Brain microvascular endothelial cell (primary cell): ENCODE results near the gene LIMD2.
A peak's percentile ranks its signal among the peaks of the same experiment; 100 is the strongest.

Experiments used
- DNase-seq: peaks from one replicate; pipeline ENCODE4 v3.0.0-alpha.2; 2020
- H3K27ac ChIP-seq: fragments of 250-450 bp; sonication (Bioruptor Pico); 2 replicates; pipeline ENCODE4 v1.5.1; 2020; ENCODE audit warnings: mild to moderate bottlenecking, moderate library complexity
- H3K27me3 ChIP-seq: fragments of 250-450 bp; sonication (Bioruptor Pico); replicated peaks from 2 replicates; pipeline ENCODE4 v1.5.1; 2020; ENCODE audit warnings: mild to moderate bottlenecking
- H3K36me3 ChIP-seq: fragments of 250-450 bp; sonication (Bioruptor Pico); replicated peaks from 2 replicates; pipeline ENCODE4 v1.5.1; 2020; ENCODE audit warnings: mild to moderate bottlenecking
- H3K4me3 ChIP-seq: 2 replicates; pipeline ENCODE4 v1.5.1; 2011; ENCODE audit warnings: low read depth, mild to moderate bottlenecking, control low read depth, low read length, moderate library complexity
- CTCF ChIP-seq: IDR thresholded peaks from 2 replicates; pipeline ENCODE4 v1.5.1; 2011; ENCODE audit warnings: low read depth, mild to moderate bottlenecking, moderate library complexity, low read length, control low read depth, inconsistent platforms; ENCODE audit errors: missing control alignments
- in situ Hi-C: cut with HindIII; loops from 2 replicates; pipeline ENCODE4 v1.10.0; 2017; ENCODE audit warnings: low sequenced_read_pairs, low pct_ligation_motif_present

Gene LIMD2

GRCh38 chr17:63703556-63704258, 3.8 kb upstream of the LIMD2 start:
- Histone ChIP-seq H3K27me3 (no peaks in the 10 kb centered on the region), H3K4me3 (no peak overlapping the region), H3K36me3 (peaks cover 15% of the 10 kb centered on the region), H3K27ac (no peak overlapping the region)
- DNase-seq, result no peak
- in situ Hi-C loops, result no loop called here
- no peak for TF ChIP-seq CTCF

- no peaks in the 10 kb centered on the region for H3K27me3 ChIP-seq
- no peak overlapping the region for H3K4me3 ChIP-seq
- no peak overlapping the region for H3K27ac ChIP-seq
- DNase-seq, result no peak
- peaks cover 13% of the 10 kb centered on the region for H3K36me3 ChIP-seq
- TF ChIP-seq CTCF, result no peak
- in situ Hi-C loops, result no loop called here
These were observed 3.1 kb upstream of the LIMD2 start for GRCh38 chr17:63703029-63703428.

GRCh38 chr17:63702721-63703015, 2.7 kb upstream of the LIMD2 start:
- H3K36me3 ChIP-seq, result peaks cover 13% of the 10 kb centered on the region
- no peak for TF ChIP-seq CTCF
- no peak overlapping the region for H3K4me3 ChIP-seq
- no peak for DNase-seq
- H3K27me3 ChIP-seq, result no peaks in the 10 kb centered on the region
- in situ Hi-C loops, result no loop called here
- H3K27ac ChIP-seq, result no peak overlapping the region

- Histone ChIP-seq H3K4me3 (no peak overlapping the region), H3K27ac (no peak overlapping the region), H3K36me3 (peaks cover 13% of the 10 kb centered on the region), H3K27me3 (no peaks in the 10 kb centered on the region)
- DNase-seq, result no peak
- in situ Hi-C loops, result no loop called here
- no peak for TF ChIP-seq CTCF
These were observed 2.2 kb upstream of the LIMD2 start for GRCh38 chr17:63701868-63702720.

- no peak for DNase-seq
- H3K27me3 ChIP-seq, result no peaks in the 10 kb centered on the region
- no peak for TF ChIP-seq CTCF
- H3K36me3 ChIP-seq, result peaks cover 13% of the 10 kb centered on the region
- peak overlapping the region; percentile 43 for H3K4me3 ChIP-seq
- in situ Hi-C loops, result no loop called here
- no peak overlapping the region for H3K27ac ChIP-seq
These were observed 1.5 kb upstream of the LIMD2 start for GRCh38 chr17:63701456-63701820.
